H9 (cell line): ENCODE measurements around the gene VIPR1. TPM values are rescaled to one million over a fixed set of nuclear protein-coding genes. Genes with fewer than 3 reads are reported as not detected.

Experiments used
- DNase-seq: peaks from one replicate; pipeline ENCODE4 v3.0.0-alpha.2; 2017
- H2AFZ ChIP-seq: one replicate; pipeline ENCODE4 v1.6.1; 2013; ENCODE audit warnings: mild to moderate bottlenecking, low read length, control low read depth, moderate library complexity
- H2AK5ac ChIP-seq: 2 replicates; pipeline ENCODE4 v1.6.1; 2013; ENCODE audit warnings: low read length, control low read depth, mixed read lengths; ENCODE audit not compliant: insufficient read length
- H2BK120ac ChIP-seq: one replicate; pipeline ENCODE4 v1.6.1; 2013; ENCODE audit warnings: low read depth, mild to moderate bottlenecking, low read length, control low read depth, inconsistent platforms; ENCODE audit not compliant: poor library complexity, severe bottlenecking
- H2BK12ac ChIP-seq: 2 replicates; pipeline ENCODE4 v1.6.1; 2013; ENCODE audit warnings: low read length, control low read depth, mixed read lengths, low read depth; ENCODE audit not compliant: insufficient read length
- H2BK15ac ChIP-seq: 2 replicates; pipeline ENCODE4 v1.6.1; 2013; ENCODE audit warnings: low read depth, low read length, control low read depth
- H2BK20ac ChIP-seq: one replicate; pipeline ENCODE4 v1.6.1; 2013; ENCODE audit warnings: low read depth, mild to moderate bottlenecking, low read length, control low read depth, inconsistent platforms; ENCODE audit not compliant: poor library complexity, severe bottlenecking
- H2BK5ac ChIP-seq: 2 replicates; pipeline ENCODE4 v1.6.1; 2013; ENCODE audit warnings: low read length, control low read depth, mixed read lengths; ENCODE audit not compliant: insufficient read length
- H3K14ac ChIP-seq: 2 replicates; pipeline ENCODE4 v1.6.1; 2013; ENCODE audit warnings: low read length, control low read depth; ENCODE audit not compliant: insufficient read depth
- H3K18ac ChIP-seq: 2 replicates; pipeline ENCODE4 v1.6.1; 2013; ENCODE audit warnings: low read depth, mild to moderate bottlenecking, mixed read lengths, low read length, control low read depth; ENCODE audit not compliant: insufficient read length
- H3K23ac ChIP-seq: 2 replicates; pipeline ENCODE4 v1.6.1; 2013; ENCODE audit warnings: low read length, control low read depth, mixed read lengths, low read depth; ENCODE audit not compliant: insufficient read length
- H3K23me2 ChIP-seq: 2 replicates; pipeline ENCODE4 v1.6.1; 2013; ENCODE audit warnings: low read depth, mild to moderate bottlenecking, mixed read lengths, low read length, control low read depth; ENCODE audit not compliant: insufficient read length, poor library complexity, severe bottlenecking
- H3K27ac ChIP-seq: 2 replicates; pipeline ENCODE4 v1.5.1; 2013; ENCODE audit warnings: low read length, control low read depth, mixed read lengths, low read depth; ENCODE audit not compliant: insufficient read length
- H3K27me3 ChIP-seq: 2 replicates; pipeline ENCODE4 v1.6.1; 2013; ENCODE audit warnings: low read length, control low read depth, inconsistent platforms; ENCODE audit not compliant: insufficient read depth
- H3K4ac ChIP-seq: 2 replicates; pipeline ENCODE4 v1.6.1; 2013; ENCODE audit warnings: low read depth, mild to moderate bottlenecking, control low read depth, inconsistent platforms, low read length, moderate library complexity
- H3K4me1 ChIP-seq: 2 replicates; pipeline ENCODE4 v1.6.1; 2013; ENCODE audit warnings: low read length, control low read depth, inconsistent platforms; ENCODE audit not compliant: insufficient read depth
- H3K4me2 ChIP-seq: 2 replicates; pipeline ENCODE4 v1.6.1; 2013; ENCODE audit warnings: low read length, control low read depth, mixed read lengths; ENCODE audit not compliant: insufficient read length, insufficient read depth
- H3K56ac ChIP-seq: 2 replicates; pipeline ENCODE4 v1.6.1; 2013; ENCODE audit warnings: low read depth, mild to moderate bottlenecking, mixed read lengths, low read length, control low read depth; ENCODE audit not compliant: insufficient read length
- H3K79me1 ChIP-seq: 2 replicates; pipeline ENCODE4 v1.6.1; 2013; ENCODE audit warnings: low read depth, mild to moderate bottlenecking, moderate library complexity, low read length, control low read depth, inconsistent platforms; ENCODE audit not compliant: insufficient read depth, poor library complexity, severe bottlenecking
- H3K79me2 ChIP-seq: 2 replicates; pipeline ENCODE4 v1.6.1; 2013; ENCODE audit warnings: low read length, control low read depth, inconsistent platforms; ENCODE audit not compliant: insufficient read depth
- H3K9ac ChIP-seq: 2 replicates; pipeline ENCODE4 v1.6.1; 2013; ENCODE audit warnings: low read length, control low read depth, mixed read lengths; ENCODE audit not compliant: insufficient read length; ENCODE audit errors: extremely low read depth
- H3K9me3 ChIP-seq: one replicate; pipeline ENCODE4 v1.6.1; 2013; ENCODE audit warnings: low read depth, low read length, inconsistent platforms; ENCODE audit not compliant: control insufficient read depth
- H3T11ph ChIP-seq: one replicate; pipeline ENCODE4 v1.6.1; 2013; ENCODE audit warnings: mild to moderate bottlenecking, low read length, control low read depth, inconsistent platforms
- H4K20me1 ChIP-seq: one replicate; pipeline ENCODE4 v1.6.1; 2013; ENCODE audit not compliant: control insufficient read depth, insufficient read length, insufficient read depth
- H4K5ac ChIP-seq: 2 replicates; pipeline ENCODE4 v1.6.1; 2013; ENCODE audit warnings: low read depth, mild to moderate bottlenecking, mixed read lengths, low read length, control low read depth; ENCODE audit not compliant: insufficient read length
- H4K8ac ChIP-seq: replicated peaks from 2 replicates; pipeline ENCODE4 v1.6.1; 2013; ENCODE audit warnings: low read length, control low read depth, mixed read lengths, low read depth; ENCODE audit not compliant: insufficient read length
- H4K91ac ChIP-seq: 2 replicates; pipeline ENCODE4 v1.6.1; 2013; ENCODE audit warnings: low read depth, mild to moderate bottlenecking, moderate library complexity, mixed read lengths, low read length, control low read depth; ENCODE audit not compliant: insufficient read length
- H3K27ac Mint-ChIP-seq, 3 experiments: 2 replicates in 2 of 3; 3 replicates in 1 of 3; pipeline ENCODE4 v1.8.0; 2020 to 2021; ENCODE audit warnings: mixed read lengths in 3 of 3, mild to moderate bottlenecking in 1 of 3, moderate library complexity in 1 of 3
- H3K27me3 Mint-ChIP-seq: 2 replicates; pipeline ENCODE4 v1.8.0; 2021; ENCODE audit warnings: low read depth, mild to moderate bottlenecking, moderate library complexity, mixed read lengths
- H3K36me3 Mint-ChIP-seq, 3 experiments: 2 replicates in 2 of 3; 3 replicates in 1 of 3; pipeline ENCODE4 v1.8.0; 2020 to 2021; ENCODE audit warnings: low read depth in 3 of 3, mixed read lengths in 3 of 3; ENCODE audit not compliant: insufficient read depth in 1 of 3
- H3K4me1 Mint-ChIP-seq, 2 experiments: 2 replicates each; pipeline ENCODE4 v1.8.0; 2020; ENCODE audit warnings: mixed read lengths in 2 of 2
- H3K4me3 Mint-ChIP-seq, 2 experiments: 2 replicates in 1 of 2; 3 replicates in 1 of 2; pipeline ENCODE4 v1.8.0; 2020 to 2021; ENCODE audit warnings: mild to moderate bottlenecking in 2 of 2, mixed read lengths in 2 of 2, moderate library complexity in 1 of 2
- H3K9me3 Mint-ChIP-seq, 2 experiments: 2 replicates in 1 of 2; 3 replicates in 1 of 2; pipeline ENCODE4 v1.8.0; 2020; ENCODE audit warnings: mild to moderate bottlenecking in 2 of 2, mixed read lengths in 2 of 2, moderate library complexity in 1 of 2
- WGBS: extraction: QIAGEN DNeasy Blood & Tissue Kit; methylation state at CpG from one replicate; pipeline ENCODE4 v1.1.7; 2013; ENCODE audit warnings: missing lambda C conversion rate, low lambda C conversion rate, mixed read lengths; ENCODE audit not compliant: insufficient read length; ENCODE audit errors: extremely low coverage; 5-methylcytosine and 5-hydroxymethylcytosine counted together
- total RNA-seq: library from RNA; stranded (reverse); gene quantifications from 2 replicates; pipeline ENCODE4 v1.2.1, GENCODE V29; 2021
- TF ChIP-seq, protein P1 (sequence below): fragments of 200-600 bp; sonication (generic); conservative IDR thresholded peaks from 3 replicates; pipeline ENCODE4 v1.8.0; 2021; ENCODE audit warnings: antibody characterized with exemption, mild to moderate bottlenecking

VIPR1 gene
- total RNA-seq, 1 experiment from 2014 or later, result 6.5 TPM

DNA sequence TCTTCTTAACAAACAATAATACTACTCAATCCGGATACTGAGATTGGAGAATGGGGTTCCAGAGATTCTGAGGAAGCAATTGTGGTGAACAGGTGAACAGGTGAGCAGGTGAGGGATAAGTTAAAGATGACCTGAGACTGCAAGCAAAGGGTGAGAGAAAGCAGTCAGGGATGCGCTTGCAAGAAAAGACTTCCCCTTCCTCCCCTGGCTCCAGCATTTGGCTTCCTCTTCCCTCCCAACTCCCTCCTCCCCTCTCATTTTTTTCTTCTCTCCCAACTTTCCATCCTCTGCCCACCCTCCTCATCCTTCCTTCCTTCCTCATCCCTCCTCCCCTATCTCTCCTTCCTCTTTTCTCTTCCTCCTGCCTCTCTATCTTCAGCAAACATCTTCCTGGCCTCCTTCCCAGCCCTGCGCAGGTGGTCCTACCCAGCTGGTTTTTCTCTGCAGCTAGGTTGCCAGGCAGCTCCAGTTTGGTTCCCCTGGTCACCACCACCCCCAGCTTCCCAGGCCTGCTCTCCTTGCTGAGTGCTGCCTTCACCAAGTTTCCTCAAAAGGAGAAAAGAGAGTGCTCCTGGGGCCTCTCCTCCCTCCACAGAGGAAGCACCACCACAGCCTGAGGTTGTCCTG lies 10.4 kb upstream of the VIPR1 start:
- Histone ChIP-seq H3K4ac (no peak overlapping the region), H2BK20ac (no peak overlapping the region), H3K14ac (no peak overlapping the region; the same call in 1 of the 2 replicates), H3K18ac (no peak overlapping the region), H4K5ac (no peak overlapping the region), H2BK5ac (no peak overlapping the region), H2BK15ac (no peak overlapping the region), H3K79me1 (no peaks in the 10 kb centered on the region), H4K20me1 (no peaks in the 10 kb centered on the region), H4K91ac (no peak overlapping the region), H3K27ac (no peak overlapping the region), H2BK12ac (no peak overlapping the region), H3K23ac (no peak overlapping the region), H3K23me2 (no peaks in the 10 kb centered on the region), H3K9me3 (no peaks in the 10 kb centered on the region), H2AK5ac (no peak overlapping the region), H3K9ac (no peak overlapping the region), H3K4me2 (no peak overlapping the region), H3K27me3 (no peaks in the 10 kb centered on the region), H2AFZ (no peak overlapping the region), H4K8ac (no peak overlapping the region), H3K56ac (no peak overlapping the region), H3K4me1 (peaks cover 3% of the 10 kb centered on the region; the same call in 1 of the 2 replicates), H3K79me2 (no peaks in the 10 kb centered on the region), H3T11ph (no peak overlapping the region), H2BK120ac (no peak overlapping the region)
- Mint-ChIP-seq H3K9me3 (no peaks in the 10 kb centered on the region; a peak in 1 of 5 replicates), H3K4me1 (peaks cover 16 to 18% of the 10 kb centered on the region in 2 experiments), H3K4me3 (no peak overlapping the region), H3K27ac (peak overlapping the region in 1 of 3 experiments; percentile 57; a peak in 1 of 7 replicates), H3K27me3 (peaks cover 20% of the 10 kb centered on the region), H3K36me3 (no peaks in the 10 kb centered on the region)
- TF ChIP-seq, protein P1, sequence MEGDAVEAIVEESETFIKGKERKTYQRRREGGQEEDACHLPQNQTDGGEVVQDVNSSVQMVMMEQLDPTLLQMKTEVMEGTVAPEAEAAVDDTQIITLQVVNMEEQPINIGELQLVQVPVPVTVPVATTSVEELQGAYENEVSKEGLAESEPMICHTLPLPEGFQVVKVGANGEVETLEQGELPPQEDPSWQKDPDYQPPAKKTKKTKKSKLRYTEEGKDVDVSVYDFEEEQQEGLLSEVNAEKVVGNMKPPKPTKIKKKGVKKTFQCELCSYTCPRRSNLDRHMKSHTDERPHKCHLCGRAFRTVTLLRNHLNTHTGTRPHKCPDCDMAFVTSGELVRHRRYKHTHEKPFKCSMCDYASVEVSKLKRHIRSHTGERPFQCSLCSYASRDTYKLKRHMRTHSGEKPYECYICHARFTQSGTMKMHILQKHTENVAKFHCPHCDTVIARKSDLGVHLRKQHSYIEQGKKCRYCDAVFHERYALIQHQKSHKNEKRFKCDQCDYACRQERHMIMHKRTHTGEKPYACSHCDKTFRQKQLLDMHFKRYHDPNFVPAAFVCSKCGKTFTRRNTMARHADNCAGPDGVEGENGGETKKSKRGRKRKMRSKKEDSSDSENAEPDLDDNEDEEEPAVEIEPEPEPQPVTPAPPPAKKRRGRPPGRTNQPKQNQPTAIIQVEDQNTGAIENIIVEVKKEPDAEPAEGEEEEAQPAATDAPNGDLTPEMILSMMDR, result no peak
- peak; percentile 12 for DNase-seq
- WGBS, result no CpG with 5 or more reads among the region's 3 CpGs
